HepG2 (cell line): ENCODE results near the gene SPSB1. TPM values are rescaled to one million over a fixed set of nuclear protein-coding genes. Genes with fewer than 3 reads are reported as not detected.

Experiments used
- ATAC-seq: fragments of 200-7000 bp; cut with Tn5 transposase; 3 replicates; pipeline ENCODE4 v1.9.1; 2020; ENCODE audit warnings: mild to moderate bottlenecking, moderate library complexity
- BruUV-seq: library from RNA; stranded (reverse); fragments of 400-500 nt; replicated peaks from 2 replicates; lab custom pipeline; 2021; lab: Mats Ljungman, UMichigan
- CTCF ChIA-PET: fragments of 300-600 bp; formaldehyde crosslinking; extraction: SDS; loops from one replicate; lab custom pipeline; 2021; ENCODE audit warnings: low total read pairs, inconsistent platforms, low intra/inter-chr PET ratio; lab: Yijun Ruan, JAX
- POLR2A ChIA-PET: fragments of 350-600 bp; sonication (Branson Sonifier 250); formaldehyde crosslinking; loops from one replicate; lab custom pipeline; 2020; ENCODE audit warnings: antibody characterized with exemption, inconsistent platforms; lab: Yijun Ruan, JAX
- DNase-seq: peaks from one replicate; pipeline ENCODE4 v3.0.0-alpha.2; 2015; ENCODE audit warnings: low spot score
- FAIRE-seq: peaks from 3 replicates; lab custom pipeline; 2011; peaks lifted over from hg19 to GRCh38; lab: Jason Lieb, UNC
- H2AFZ ChIP-seq: one replicate; pipeline ENCODE4 v1.6.1; 2011; ENCODE audit warnings: low read length, inconsistent platforms
- H3K27ac ChIP-seq: fragments of 300-600 bp; 3 replicates; pipeline ENCODE4 v1.8.0; 2011; ENCODE audit warnings: mixed run types, mild to moderate bottlenecking, mixed read lengths, low read length, inconsistent platforms; ENCODE audit not compliant: insufficient read depth; ENCODE audit errors: extremely low read length
- H3K27me3 ChIP-seq, 2 experiments: fragments of 200-600 bp in 1 of 2; 2 replicates in 1 of 2; 3 replicates in 1 of 2; pipeline versions ENCODE4 v1.6.0 to v1.8.0; 2011; ENCODE audit warnings: low read length in 2 of 2, mild to moderate bottlenecking in 2 of 2, moderate library complexity in 2 of 2, inconsistent platforms in 1 of 2; ENCODE audit not compliant: insufficient read depth in 2 of 2, control insufficient read depth in 1 of 2
- H3K36me3 ChIP-seq, 2 experiments: fragments of 200-600 bp in 1 of 2; replicated peaks in 1 of 2; 2 replicates in 1 of 2; 3 replicates in 1 of 2; pipeline versions ENCODE4 v1.5.1 to v1.8.0; 2011; ENCODE audit warnings: low read length in 2 of 2, inconsistent platforms in 1 of 2; ENCODE audit not compliant: insufficient read depth in 2 of 2, control insufficient read depth in 1 of 2
- H3K4me1 ChIP-seq: 2 replicates; pipeline ENCODE4 v1.5.1; 2012; ENCODE audit warnings: low read length, inconsistent platforms; ENCODE audit not compliant: insufficient read depth
- H3K4me2 ChIP-seq: 2 replicates; pipeline ENCODE4 v1.6.0; 2011; ENCODE audit warnings: low read depth, low read length, inconsistent platforms
- H3K4me3 ChIP-seq, 3 experiments: fragments of 200-600 bp in 1 of 3; sonication (generic), shearing (Covaris generic) in 1 of 3; replicated peaks in 1 of 3; 2 replicates each; pipeline ENCODE4 v1.5.1; 2011 to 2016; ENCODE audit warnings: low read length in 3 of 3, inconsistent platforms in 2 of 3, low read depth in 2 of 3, mild to moderate bottlenecking in 2 of 3, control low read depth in 1 of 3, mixed read lengths in 1 of 3; ENCODE audit not compliant: insufficient read depth in 1 of 3
- H3K79me2 ChIP-seq: one replicate; pipeline ENCODE4 v1.6.1; 2011; ENCODE audit warnings: low read length, inconsistent platforms; ENCODE audit not compliant: insufficient read depth
- H3K9ac ChIP-seq: 2 replicates; pipeline ENCODE4 v1.6.0; 2011; ENCODE audit warnings: mild to moderate bottlenecking, low read depth, low read length, inconsistent platforms; ENCODE audit not compliant: insufficient read depth
- H3K9me3 ChIP-seq: 2 replicates; pipeline ENCODE4 v1.5.1; 2012; ENCODE audit warnings: mild to moderate bottlenecking, low read length
- H4K20me1 ChIP-seq: 2 replicates; pipeline ENCODE4 v1.6.0; 2011; ENCODE audit warnings: inconsistent platforms, mild to moderate bottlenecking, low read length, moderate library complexity; ENCODE audit not compliant: insufficient read depth
- KAT2B ChIP-seq: fragments of 150-350 bp; IDR thresholded peaks from 2 replicates; pipeline ENCODE4 v1.6.1; 2014; ENCODE audit warnings: low read depth, low read length, borderline replicate concordance
- KMT2B ChIP-seq: IDR thresholded peaks from 2 replicates; pipeline ENCODE4 v1.6.1; 2016; ENCODE audit warnings: missing genetic modification reagents, missing compliant biosample characterization
- MED8 ChIP-seq: sonication (generic); formaldehyde crosslinking; IDR thresholded peaks from 2 replicates; pipeline ENCODE4 v1.8.1; 2023; ENCODE audit warnings: mild to moderate bottlenecking, missing genetic modification reagents; ENCODE audit not compliant: insufficient replicate concordance
- SOX6 ChIP-seq, 2 experiments: fragments of 450-650 bp in 1 of 2; sonication (generic) in 1 of 2; formaldehyde crosslinking in 1 of 2; IDR thresholded peaks; 2 replicates each; pipeline versions ENCODE4 v1.4.0 to v1.6.1; 2017 to 2020; ENCODE audit warnings: antibody characterized with exemption in 1 of 2, mild to moderate bottlenecking in 1 of 2, missing genetic modification reagents in 1 of 2
- ZBTB7A ChIP-seq: sonication (generic); formaldehyde crosslinking; IDR thresholded peaks from 2 replicates; pipeline ENCODE4 v1.8.0; 2022; ENCODE audit warnings: mild to moderate bottlenecking, missing genetic modification reagents
- ZNF264 ChIP-seq: sonication (generic); formaldehyde crosslinking; IDR thresholded peaks from 2 replicates; pipeline ENCODE4 v1.4.0; 2020; ENCODE audit warnings: missing genetic modification reagents
- ZNF703 ChIP-seq: sonication (generic); formaldehyde crosslinking; IDR thresholded peaks from 2 replicates; pipeline ENCODE4 v1.5.1; 2020; ENCODE audit warnings: missing genetic modification reagents, mild to moderate bottlenecking, moderate library complexity, borderline replicate concordance
- WGBS: methylation state at CpG from one replicate; pipeline ENCODE4 v1.1.6; 2017; ENCODE audit warnings: low lambda C conversion rate; 5-methylcytosine and 5-hydroxymethylcytosine counted together
- in situ Hi-C: cut with HindIII; loops from 2 replicates; pipeline ENCODE4 v1.10.0; 2017; ENCODE audit warnings: low pct_unique_long_range_greater_than_20kb; ENCODE audit not compliant: extremely low pct_ligation_motif_present
- intact Hi-C: fragments of 100-400 bp; cut with micrococcal nuclease; formaldehyde crosslinking; loops from one replicate; pipeline ENCODE4 v1.10.0; 2022; ENCODE audit not compliant: unreplicated experiment
- polyA plus RNA-seq, 8 experiments: library from polyadenylated mRNA; depleted of rRNA in 3 of 8; stranded (reverse) in 7 of 8; unstranded in 1 of 8; fragments of >200 nt; fragmentation: Illumina TruSeq in 4 of 8; extraction: Trizol in 4 of 8; gene quantifications; 2 replicates each; pipeline versions ENCODE4 v1.2.1 to v1.2.3, GENCODE V29; 2011 to 2016; ENCODE audit warnings: low read depth in 4 of 8, missing spikeins in 1 of 8, mixed read lengths in 1 of 8; ENCODE audit not compliant: insufficient read depth in 1 of 8
- total RNA-seq, 5 experiments: library from RNA; depleted of rRNA; stranded (reverse); fragments of >200 nt; fragmentation: Illumina TruSeq; extraction: Trizol; gene quantifications; 2 replicates each; pipeline ENCODE4 v1.2.3, GENCODE V29; 2016; ENCODE audit warnings: low read depth in 1 of 5
- TF ChIP-seq, protein P1 (sequence below): sonication (generic); formaldehyde crosslinking; IDR thresholded peaks from 2 replicates; pipeline ENCODE4 v1.4.0; 2020; ENCODE audit warnings: mild to moderate bottlenecking, missing genetic modification reagents
- TF ChIP-seq, protein P2 (sequence below): sonication (generic); formaldehyde crosslinking; IDR thresholded peaks from 2 replicates; pipeline ENCODE4 v1.5.1; 2020; ENCODE audit warnings: mild to moderate bottlenecking, missing genetic modification reagents, borderline replicate concordance

SPSB1 gene
- total and polyA plus RNA-seq, 2 of the 13 experiments (the other 11 are each of a cell fraction or from before 2014, with no cell fraction given), result 5.0 to 8.0 TPM

DNA sequence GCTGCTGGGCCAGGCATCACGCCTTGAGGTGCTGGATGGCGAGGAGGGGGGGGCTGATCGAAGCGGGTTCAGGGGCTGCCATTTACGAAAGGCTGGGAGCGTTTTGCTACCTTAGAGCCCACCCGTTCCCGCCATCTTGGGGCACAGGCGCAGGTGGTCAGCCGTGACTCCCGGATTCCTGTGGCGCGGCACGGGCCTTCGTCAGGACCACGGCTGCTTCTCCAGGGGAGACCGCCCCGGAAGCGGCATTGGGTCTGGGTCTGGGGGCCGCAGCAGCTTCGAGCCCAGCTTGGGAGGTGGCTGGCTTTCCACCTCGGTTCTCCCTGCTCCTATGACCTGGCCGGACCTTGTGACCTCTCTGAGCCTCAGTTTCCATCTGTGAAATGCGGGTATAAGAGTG lies 23.8 kb downstream of the SPSB1 start:
- TF ChIP-seq, protein P1, sequence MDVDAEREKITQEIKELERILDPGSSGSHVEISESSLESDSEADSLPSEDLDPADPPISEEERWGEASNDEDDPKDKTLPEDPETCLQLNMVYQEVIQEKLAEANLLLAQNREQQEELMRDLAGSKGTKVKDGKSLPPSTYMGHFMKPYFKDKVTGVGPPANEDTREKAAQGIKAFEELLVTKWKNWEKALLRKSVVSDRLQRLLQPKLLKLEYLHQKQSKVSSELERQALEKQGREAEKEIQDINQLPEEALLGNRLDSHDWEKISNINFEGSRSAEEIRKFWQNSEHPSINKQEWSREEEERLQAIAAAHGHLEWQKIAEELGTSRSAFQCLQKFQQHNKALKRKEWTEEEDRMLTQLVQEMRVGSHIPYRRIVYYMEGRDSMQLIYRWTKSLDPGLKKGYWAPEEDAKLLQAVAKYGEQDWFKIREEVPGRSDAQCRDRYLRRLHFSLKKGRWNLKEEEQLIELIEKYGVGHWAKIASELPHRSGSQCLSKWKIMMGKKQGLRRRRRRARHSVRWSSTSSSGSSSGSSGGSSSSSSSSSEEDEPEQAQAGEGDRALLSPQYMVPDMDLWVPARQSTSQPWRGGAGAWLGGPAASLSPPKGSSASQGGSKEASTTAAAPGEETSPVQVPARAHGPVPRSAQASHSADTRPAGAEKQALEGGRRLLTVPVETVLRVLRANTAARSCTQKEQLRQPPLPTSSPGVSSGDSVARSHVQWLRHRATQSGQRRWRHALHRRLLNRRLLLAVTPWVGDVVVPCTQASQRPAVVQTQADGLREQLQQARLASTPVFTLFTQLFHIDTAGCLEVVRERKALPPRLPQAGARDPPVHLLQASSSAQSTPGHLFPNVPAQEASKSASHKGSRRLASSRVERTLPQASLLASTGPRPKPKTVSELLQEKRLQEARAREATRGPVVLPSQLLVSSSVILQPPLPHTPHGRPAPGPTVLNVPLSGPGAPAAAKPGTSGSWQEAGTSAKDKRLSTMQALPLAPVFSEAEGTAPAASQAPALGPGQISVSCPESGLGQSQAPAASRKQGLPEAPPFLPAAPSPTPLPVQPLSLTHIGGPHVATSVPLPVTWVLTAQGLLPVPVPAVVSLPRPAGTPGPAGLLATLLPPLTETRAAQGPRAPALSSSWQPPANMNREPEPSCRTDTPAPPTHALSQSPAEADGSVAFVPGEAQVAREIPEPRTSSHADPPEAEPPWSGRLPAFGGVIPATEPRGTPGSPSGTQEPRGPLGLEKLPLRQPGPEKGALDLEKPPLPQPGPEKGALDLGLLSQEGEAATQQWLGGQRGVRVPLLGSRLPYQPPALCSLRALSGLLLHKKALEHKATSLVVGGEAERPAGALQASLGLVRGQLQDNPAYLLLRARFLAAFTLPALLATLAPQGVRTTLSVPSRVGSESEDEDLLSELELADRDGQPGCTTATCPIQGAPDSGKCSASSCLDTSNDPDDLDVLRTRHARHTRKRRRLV (CRISPR knock-in tag), result no peak
- TF ChIP-seq ZBTB7A (CRISPR knock-in tag) (no peak), ZNF264 (no peak), MED8 (CRISPR knock-in tag) (no peak), KMT2B (CRISPR knock-in tag) (no peak), KAT2B (no peak), SOX6 (IDR thresholded peaks at IDR 0.05) (no peak), SOX6 (CRISPR knock-in tag; IDR thresholded peaks at IDR 0.05) (no peak), ZNF703 (CRISPR knock-in tag) (no peak)
- TF ChIP-seq, protein P2, sequence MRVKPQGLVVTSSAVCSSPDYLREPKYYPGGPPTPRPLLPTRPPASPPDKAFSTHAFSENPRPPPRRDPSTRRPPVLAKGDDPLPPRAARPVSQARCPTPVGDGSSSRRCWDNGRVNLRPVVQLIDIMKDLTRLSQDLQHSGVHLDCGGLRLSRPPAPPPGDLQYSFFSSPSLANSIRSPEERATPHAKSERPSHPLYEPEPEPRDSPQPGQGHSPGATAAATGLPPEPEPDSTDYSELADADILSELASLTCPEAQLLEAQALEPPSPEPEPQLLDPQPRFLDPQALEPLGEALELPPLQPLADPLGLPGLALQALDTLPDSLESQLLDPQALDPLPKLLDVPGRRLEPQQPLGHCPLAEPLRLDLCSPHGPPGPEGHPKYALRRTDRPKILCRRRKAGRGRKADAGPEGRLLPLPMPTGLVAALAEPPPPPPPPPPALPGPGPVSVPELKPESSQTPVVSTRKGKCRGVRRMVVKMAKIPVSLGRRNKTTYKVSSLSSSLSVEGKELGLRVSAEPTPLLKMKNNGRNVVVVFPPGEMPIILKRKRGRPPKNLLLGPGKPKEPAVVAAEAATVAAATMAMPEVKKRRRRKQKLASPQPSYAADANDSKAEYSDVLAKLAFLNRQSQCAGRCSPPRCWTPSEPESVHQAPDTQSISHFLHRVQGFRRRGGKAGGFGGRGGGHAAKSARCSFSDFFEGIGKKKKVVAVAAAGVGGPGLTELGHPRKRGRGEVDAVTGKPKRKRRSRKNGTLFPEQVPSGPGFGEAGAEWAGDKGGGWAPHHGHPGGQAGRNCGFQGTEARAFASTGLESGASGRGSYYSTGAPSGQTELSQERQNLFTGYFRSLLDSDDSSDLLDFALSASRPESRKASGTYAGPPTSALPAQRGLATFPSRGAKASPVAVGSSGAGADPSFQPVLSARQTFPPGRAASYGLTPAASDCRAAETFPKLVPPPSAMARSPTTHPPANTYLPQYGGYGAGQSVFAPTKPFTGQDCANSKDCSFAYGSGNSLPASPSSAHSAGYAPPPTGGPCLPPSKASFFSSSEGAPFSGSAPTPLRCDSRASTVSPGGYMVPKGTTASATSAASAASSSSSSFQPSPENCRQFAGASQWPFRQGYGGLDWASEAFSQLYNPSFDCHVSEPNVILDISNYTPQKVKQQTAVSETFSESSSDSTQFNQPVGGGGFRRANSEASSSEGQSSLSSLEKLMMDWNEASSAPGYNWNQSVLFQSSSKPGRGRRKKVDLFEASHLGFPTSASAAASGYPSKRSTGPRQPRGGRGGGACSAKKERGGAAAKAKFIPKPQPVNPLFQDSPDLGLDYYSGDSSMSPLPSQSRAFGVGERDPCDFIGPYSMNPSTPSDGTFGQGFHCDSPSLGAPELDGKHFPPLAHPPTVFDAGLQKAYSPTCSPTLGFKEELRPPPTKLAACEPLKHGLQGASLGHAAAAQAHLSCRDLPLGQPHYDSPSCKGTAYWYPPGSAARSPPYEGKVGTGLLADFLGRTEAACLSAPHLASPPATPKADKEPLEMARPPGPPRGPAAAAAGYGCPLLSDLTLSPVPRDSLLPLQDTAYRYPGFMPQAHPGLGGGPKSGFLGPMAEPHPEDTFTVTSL (CRISPR knock-in tag), result no peak
- ChIA-PET CTCF (no interaction called here), POLR2A (no interaction called here)
- Histone ChIP-seq H3K9me3 (no peaks in the 10 kb centered on the region), H2AFZ (no peak overlapping the region), H3K4me1 (no peaks in the 10 kb centered on the region; the same call in 1 of the 2 replicates), H3K27me3 (no peaks in the 10 kb centered on the region), H3K4me2 (no peak overlapping the region), H3K36me3 (no peaks in the 10 kb centered on the region), H3K4me3 (no peak overlapping the region), H3K27ac (no peak overlapping the region), H4K20me1 (no peaks in the 10 kb centered on the region), H3K9ac (no peak overlapping the region), H3K79me2 (no peaks in the 10 kb centered on the region)
- WGBS, result 97% methylated on average over 14 of the region's 24 CpGs
- BruUV-seq, result no TSS peak
- intact Hi-C loops, result no loop called here
- in situ Hi-C loops, result no loop called here
- FAIRE-seq (no peak), ATAC-seq (no peak), DNase-seq (no peak)
